Neural crest cell (in vitro differentiated cells): ENCODE data around the gene SHB. TPM values are rescaled to one million over a fixed set of nuclear protein-coding genes. Genes with fewer than 3 reads are reported as not detected.
A peak's percentile ranks its signal among the peaks of the same experiment; 100 is the strongest.

Experiments used
- DNase-seq: peaks from one replicate; pipeline ENCODE4 v3.0.0; 2021; ENCODE audit warnings: low read depth, mixed read lengths, low spot score
- H3K27ac Mint-ChIP-seq: one replicate; pipeline ENCODE4 v1.8.0; 2021; ENCODE audit warnings: mild to moderate bottlenecking, mixed read lengths; ENCODE audit not compliant: unreplicated experiment
- H3K27me3 Mint-ChIP-seq: 2 replicates; pipeline ENCODE4 v1.8.0; 2021; ENCODE audit warnings: low read depth, mild to moderate bottlenecking, mixed read lengths
- H3K36me3 Mint-ChIP-seq: 2 replicates; pipeline ENCODE4 v1.8.0; 2021; ENCODE audit warnings: low read depth, mild to moderate bottlenecking, mixed read lengths
- H3K4me1 Mint-ChIP-seq: 2 replicates; pipeline ENCODE4 v1.8.0; 2021; ENCODE audit warnings: mixed read lengths
- H3K4me3 Mint-ChIP-seq: one replicate; pipeline ENCODE4 v1.8.0; 2021; ENCODE audit warnings: mild to moderate bottlenecking, mixed read lengths
- H3K9me3 Mint-ChIP-seq: 2 replicates; pipeline ENCODE4 v1.8.0; 2021; ENCODE audit warnings: mixed read lengths
- CTCF ChIP-seq: fragments of 200-600 bp; sonication (generic); conservative IDR thresholded peaks from 2 replicates; pipeline ENCODE4 v1.5.0; 2021; ENCODE audit warnings: antibody characterized with exemption, mild to moderate bottlenecking
- total RNA-seq: library from RNA; stranded (reverse); gene quantifications from 2 replicates; pipeline ENCODE4 v1.2.1, GENCODE V29; 2021

SHB gene
- total RNA-seq, 1 donor from 2014 or later: 4.6 TPM

GRCh38 chr9:37965116-37965515 lies 103.9 kb downstream of the SHB start:
- H3K4me3 Mint-ChIP-seq: no peak overlapping the region
- H3K9me3 Mint-ChIP-seq: no peaks in the 10 kb centered on the region
- H3K27ac Mint-ChIP-seq: no peak overlapping the region
- H3K36me3 Mint-ChIP-seq: no peaks in the 10 kb centered on the region
- TF ChIP-seq CTCF: no peak
- no peak for DNase-seq
- peaks cover 28% of the 10 kb centered on the region for H3K4me1 Mint-ChIP-seq
- H3K27me3 Mint-ChIP-seq: no peaks in the 10 kb centered on the region

- no peak for DNase-seq
- peak overlapping the region; percentile 65 for H3K27ac Mint-ChIP-seq
- TF ChIP-seq CTCF: no peak
- H3K4me3 Mint-ChIP-seq: no peak overlapping the region
- no peaks in the 10 kb centered on the region for H3K9me3 Mint-ChIP-seq
- H3K4me1 Mint-ChIP-seq: peaks cover 28% of the 10 kb centered on the region
- H3K27me3 Mint-ChIP-seq: no peaks in the 10 kb centered on the region
- no peaks in the 10 kb centered on the region for H3K36me3 Mint-ChIP-seq
These were observed 104.3 kb downstream of the SHB start for GRCh38 chr9:37964740-37965081.

GRCh38 chr9:37963936-37964739 lies 104.9 kb downstream of the SHB start:
- Mint-ChIP-seq H3K4me3 (peak overlapping the region; percentile 26), H3K27ac (peak overlapping the region; percentile 84), H3K27me3 (no peaks in the 10 kb centered on the region), H3K9me3 (no peaks in the 10 kb centered on the region), H3K36me3 (no peaks in the 10 kb centered on the region), H3K4me1 (peaks cover 28% of the 10 kb centered on the region)
- no peak for TF ChIP-seq CTCF
- peak; percentile 53 for DNase-seq

- Mint-ChIP-seq H3K27me3 (no peaks in the 10 kb centered on the region), H3K4me3 (no peak overlapping the region), H3K27ac (peak overlapping the region; percentile 74), H3K9me3 (no peaks in the 10 kb centered on the region), H3K4me1 (peaks cover 28% of the 10 kb centered on the region), H3K36me3 (no peaks in the 10 kb centered on the region)
- TF ChIP-seq CTCF: no peak
- no peak for DNase-seq
These were observed 107.7 kb downstream of the SHB start for GRCh38 chr9:37961351-37961750.

- H3K27me3 Mint-ChIP-seq: no peaks in the 10 kb centered on the region
- no peaks in the 10 kb centered on the region for H3K9me3 Mint-ChIP-seq
- no peak overlapping the region for H3K4me3 Mint-ChIP-seq
- no peak for DNase-seq
- no peak overlapping the region for H3K27ac Mint-ChIP-seq
- TF ChIP-seq CTCF: no peak
- peaks cover 28% of the 10 kb centered on the region for H3K4me1 Mint-ChIP-seq
- H3K36me3 Mint-ChIP-seq: no peaks in the 10 kb centered on the region
These were observed 108.4 kb downstream of the SHB start for GRCh38 chr9:37960631-37961030.
